HG03280 (cell line): ENCODE measurements around the gene SLC38A7.
A peak's percentile ranks its signal among the peaks of the same experiment; 100 is the strongest.
"Not testable (repeated sequence)": the region's sequence is repeated elsewhere in the genome, so short reads cannot be mapped to it uniquely, and the experiment has no call there.

Experiments used
- ATAC-seq: cut with Tn5 transposase; IDR thresholded peaks from one replicate; pipeline ENCODE4 v1.9.1; 2021; ENCODE audit warnings: mild to moderate bottlenecking, moderate library complexity; ENCODE audit not compliant: unreplicated experiment

The SLC38A7 gene

GRCh38 chr16:58684354-58685083 lies at the start of gene SLC38A7:
TSS of gene SLC38A7 (minus strand) at chr16:58684770. CDS start at chr16:58680126, 4,644 bp downstream.
- ATAC-seq = peak; percentile 98

DNA sequence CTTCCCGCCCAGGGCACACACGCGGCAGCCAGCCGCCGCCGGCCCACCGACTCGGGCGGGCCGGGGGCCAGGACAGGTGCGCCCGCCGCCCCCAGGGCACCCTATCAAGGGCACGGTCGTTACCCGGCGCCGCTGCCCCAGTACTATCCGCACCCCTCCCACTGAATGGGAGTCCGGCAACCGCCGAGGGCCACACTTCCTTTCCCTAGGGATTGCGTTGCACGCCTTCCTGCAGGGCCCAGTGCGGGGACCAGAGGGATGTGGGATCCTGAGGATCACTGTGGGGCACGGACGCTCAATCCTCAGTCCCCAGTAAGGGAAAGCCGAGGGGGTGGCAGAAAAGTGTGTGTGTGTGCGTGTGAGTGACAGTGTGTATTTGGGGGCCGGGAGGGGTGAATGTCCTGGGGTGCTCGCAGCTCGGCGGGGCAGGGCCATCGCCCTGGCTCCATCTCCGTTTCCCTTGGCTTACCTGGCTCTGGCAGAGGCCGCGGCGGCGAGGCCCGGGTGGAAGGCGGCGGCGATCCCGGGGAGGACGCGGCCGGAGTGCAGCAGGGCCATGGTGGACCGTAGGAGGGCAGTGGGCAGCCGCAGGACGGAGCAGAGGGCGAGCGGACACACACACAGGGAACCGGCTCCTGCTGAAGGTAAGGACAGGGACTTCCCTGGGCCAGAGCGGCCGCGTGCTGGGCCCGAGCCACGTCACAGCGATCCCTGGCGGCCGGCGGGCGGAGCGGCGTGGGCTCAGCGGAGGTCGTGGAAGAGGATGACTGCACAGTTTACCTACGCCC lies 49.3 kb upstream of the SLC38A7 start, which contains the start of gene GOT2:
GOT2 (minus strand) TSS at position 646 of the 788 bp plus-strand sequence; CDS start at position 558, 88 bp downstream.
- ATAC-seq = peak; percentile 93

GRCh38 chr16:58733248-58733670 lies 48.7 kb upstream of the SLC38A7 start:
- no peak for ATAC-seq

- peak; percentile 31 for ATAC-seq
Observed at GRCh38 chr16:58732545-58733247, 48.1 kb upstream of the SLC38A7 start.

DNA sequence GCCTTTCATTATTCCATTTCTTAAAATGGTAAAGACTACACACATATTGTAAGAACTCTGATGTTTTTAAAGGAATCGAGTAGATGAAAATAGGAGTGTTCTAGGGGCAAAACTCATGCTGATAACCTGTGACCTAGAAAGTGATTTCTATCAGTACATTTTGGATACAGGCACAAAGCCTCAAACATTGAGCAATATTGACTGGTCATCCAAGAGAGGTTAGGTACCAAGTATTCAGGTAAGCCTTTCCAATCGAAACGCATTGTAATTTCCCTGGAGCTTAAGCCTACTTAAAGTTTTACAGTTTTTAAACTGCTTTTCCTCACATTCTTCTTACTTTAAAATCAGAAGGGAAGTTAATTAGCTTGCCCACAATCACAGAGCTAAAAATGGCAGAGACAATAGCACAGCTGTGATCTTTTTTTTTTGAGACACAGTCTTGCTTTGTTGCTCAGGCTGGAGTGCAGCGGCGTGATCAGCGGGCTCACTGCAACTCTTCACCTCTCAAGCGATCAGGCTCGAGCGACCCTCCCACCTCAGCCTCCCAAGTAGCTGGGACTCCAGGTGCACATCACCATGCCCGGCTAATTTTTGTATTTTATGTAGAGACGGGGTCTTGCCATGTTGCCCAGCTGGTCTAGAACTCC lies 46.3 kb upstream of the SLC38A7 start:
- no peak for ATAC-seq

- ATAC-seq = no peak
Observed at GRCh38 chr16:58727796-58728568, 43.4 kb upstream of the SLC38A7 start.

GRCh38 chr16:58727028-58727781 lies 42.6 kb upstream of the SLC38A7 start:
- no peak for ATAC-seq

DNA sequence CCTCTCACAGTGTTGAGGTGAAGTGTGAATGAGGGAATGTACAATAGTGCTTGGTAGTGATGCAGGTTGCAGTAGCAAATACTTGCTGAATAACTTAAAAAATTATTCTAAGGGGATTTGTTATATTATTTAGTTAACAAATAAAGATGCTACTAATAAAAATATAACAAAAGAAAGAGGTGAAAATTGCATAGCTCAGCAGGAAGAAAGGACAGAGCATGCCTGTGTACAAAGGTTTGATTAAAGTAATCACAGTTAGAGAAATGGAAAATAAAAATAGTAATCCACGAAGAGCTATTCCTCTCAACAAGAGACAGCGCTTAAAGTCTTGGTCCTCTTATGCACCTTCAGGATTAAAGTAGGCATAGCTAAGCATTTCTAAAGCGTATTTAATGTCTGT lies 38.5 kb upstream of the SLC38A7 start:
- ATAC-seq = no peak

GRCh38 chr16:58717994-58718393 lies 33.4 kb upstream of the SLC38A7 start:
- ATAC-seq = no peak

- no peak for ATAC-seq
Observed at GRCh38 chr16:58716468-58716867, 31.9 kb upstream of the SLC38A7 start.

- no peak for ATAC-seq
Observed at GRCh38 chr16:58713742-58714141, 29.2 kb upstream of the SLC38A7 start.

DNA sequence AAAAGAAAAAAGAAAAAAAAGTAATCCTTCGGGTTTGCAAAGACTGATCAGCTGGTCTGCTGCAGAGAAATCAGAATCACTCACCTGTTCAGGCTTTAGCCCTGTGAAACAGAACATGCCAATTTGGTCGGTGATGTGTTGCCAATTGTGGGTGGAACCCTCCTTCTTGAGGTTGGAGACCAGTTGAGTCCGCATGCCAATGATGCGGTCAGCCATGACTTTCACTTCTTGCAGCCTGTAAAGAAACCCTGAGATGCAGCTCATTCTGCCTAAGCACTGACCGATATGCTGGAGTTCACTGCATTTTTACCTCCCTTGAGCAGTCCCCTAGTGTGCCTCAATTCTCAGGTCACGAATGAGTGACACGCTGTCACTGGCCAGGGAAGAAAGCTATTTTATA lies 24.8 kb upstream of the SLC38A7 start:
- no peak for ATAC-seq

DNA sequence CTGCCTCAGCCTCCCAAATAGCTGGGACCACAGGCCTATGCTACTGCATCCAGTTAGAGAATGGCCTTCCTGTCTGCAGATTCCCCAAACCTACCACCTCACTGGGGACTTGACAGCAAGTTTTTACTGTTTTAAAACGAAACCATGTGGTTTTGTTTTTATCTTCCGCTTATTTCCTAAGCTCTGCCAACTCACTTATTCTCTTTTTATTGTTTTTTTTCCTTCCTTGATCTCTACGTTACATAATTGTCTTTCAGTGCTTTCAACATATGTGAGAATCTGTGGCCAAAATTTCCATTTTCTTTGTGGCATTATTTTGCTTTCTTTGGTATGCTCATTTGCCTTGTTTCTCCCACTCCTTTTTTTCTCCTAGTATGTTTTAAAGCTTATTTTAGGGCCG lies 14.6 kb upstream of the SLC38A7 start:
- no peak for ATAC-seq

- no peak for ATAC-seq
Observed at GRCh38 chr16:58695368-58695767, 10.8 kb upstream of the SLC38A7 start.

GRCh38 chr16:58692450-58692849 lies 7.9 kb upstream of the SLC38A7 start:
- ATAC-seq = no peak

- not testable (repeated sequence) for ATAC-seq
Observed at GRCh38 chr16:58686985-58687706, 2.6 kb upstream of the SLC38A7 start.

- ATAC-seq = no peak
Observed at GRCh38 chr16:58685084-58685449, 497 bp upstream of the SLC38A7 start.

- no peak for ATAC-seq
Observed at GRCh38 chr16:58684001-58684353, 593 bp downstream of the SLC38A7 start.

GRCh38 chr16:58679763-58680162 lies 4.8 kb downstream of the SLC38A7 start:
- no peak for ATAC-seq
